H4 (cell line): ENCODE results near the gene MAP2K1. TPM values are rescaled to one million over a fixed set of nuclear protein-coding genes. Genes with fewer than 3 reads are reported as not detected.
"Not testable (repeated sequence)": the region's sequence is repeated elsewhere in the genome, so short reads cannot be mapped to it uniquely, and the experiment has no call there.

ENCODE experiments used
- DNase-seq: peaks from one replicate; pipeline ENCODE4 v3.0.0-alpha.2; 2015; ENCODE audit warnings: low spot score
- total RNA-seq: library from RNA; depleted of rRNA; stranded (reverse); fragments of >200 nt; shearing (Covaris generic); gene quantifications from 2 replicates; pipeline ENCODE4 v1.2.3, GENCODE V29; 2014; rRNA removed

Gene MAP2K1
- total RNA-seq, result 19.0 and 27.7 TPM in 2 replicates

- DNase-seq, result peak; percentile 95
Observed at GRCh38 chr15:66386204-66387123, at the start of gene MAP2K1. Gene MAP2K1, plus strand, starts transcription at chr15:66386912. Its CDS starts 436 bp downstream, at chr15:66387348.

- not testable (repeated sequence) for DNase-seq
Observed at GRCh38 chr15:66348530-66348929, 38.2 kb upstream of the MAP2K1 start.

- DNase-seq, result no peak
Observed at GRCh38 chr15:66356077-66356358, 30.7 kb upstream of the MAP2K1 start.

- DNase-seq, result peak; percentile 89
Observed at GRCh38 chr15:66356359-66357236, 30.1 kb upstream of the MAP2K1 start, which contains the start of gene TIPIN. Gene TIPIN, minus strand, starts transcription at chr15:66356685. Its CDS starts 3,738 bp downstream, at chr15:66352947.

- no peak for DNase-seq
Observed at GRCh38 chr15:66359740-66360139, 27.0 kb upstream of the MAP2K1 start.

GRCh38 chr15:66361745-66362460 is 24.8 kb upstream of the MAP2K1 start:
- DNase-seq, result not testable (repeated sequence)

GRCh38 chr15:66362776-66363175 is 23.9 kb upstream of the MAP2K1 start:
- no peak for DNase-seq

- DNase-seq, result no peak
Observed at GRCh38 chr15:66364944-66365528, 21.7 kb upstream of the MAP2K1 start.

GRCh38 chr15:66369773-66370651 is 16.7 kb upstream of the MAP2K1 start:
- DNase-seq, result peak; percentile 32

GRCh38 chr15:66374179-66374578 is 12.5 kb upstream of the MAP2K1 start:
- DNase-seq, result no peak

GRCh38 chr15:66378814-66379430 is 7.8 kb upstream of the MAP2K1 start:
- no peak for DNase-seq

GRCh38 chr15:66381376-66381775 is 5.3 kb upstream of the MAP2K1 start:
- DNase-seq, result not testable (repeated sequence)

- peak; percentile 17 for DNase-seq
Observed at GRCh38 chr15:66387163-66388042, 691 bp downstream of the MAP2K1 start.

- no peak for DNase-seq
Observed at GRCh38 chr15:66388043-66388363, 1.3 kb downstream of the MAP2K1 start.

- DNase-seq, result no peak
Observed at GRCh38 chr15:66388576-66388975, 1.9 kb downstream of the MAP2K1 start.

- no peak for DNase-seq
Observed at GRCh38 chr15:66389098-66389858, 2.6 kb downstream of the MAP2K1 start.

- DNase-seq, result no peak
Observed at GRCh38 chr15:66389859-66390381, 3.2 kb downstream of the MAP2K1 start.

GRCh38 chr15:66390678-66391077 is 4.0 kb downstream of the MAP2K1 start:
- no peak for DNase-seq
